GM19239 (cell line): ENCODE data around the gene GHDC.
"Not testable (repeated sequence)": the region's sequence is repeated elsewhere in the genome, so short reads cannot be mapped to it uniquely, and the experiment has no call there.

Experiments used
- DNase-seq: peaks from one replicate; pipeline ENCODE4 v3.0.0; 2011; ENCODE audit warnings: low spot score; ENCODE audit not compliant: insufficient read length
- FAIRE-seq: peaks from 2 replicates; lab custom pipeline; 2011; peaks lifted over from hg19 to GRCh38; lab: Jason Lieb, UNC

Gene GHDC

GRCh38 chr17:42193969-42194899 lies at the start of gene GHDC:
GHDC (minus strand) TSS chr17:42194494; CDS start chr17:42193581, 913 bp downstream.
- peak; percentile 90 for DNase-seq
- peak; percentile 99 for FAIRE-seq

- FAIRE-seq (no peak), DNase-seq (no peak)
Observed at GRCh38 chr17:42243493-42243982, 49.2 kb upstream of the GHDC start.

GRCh38 chr17:42241871-42242270 lies 47.6 kb upstream of the GHDC start:
- no peak for FAIRE-seq
- no peak for DNase-seq

- not testable (repeated sequence) for FAIRE-seq
Observed at GRCh38 chr17:42240863-42241262, 46.6 kb upstream of the GHDC start.

GRCh38 chr17:42240201-42240600 lies 45.9 kb upstream of the GHDC start:
- no peak for FAIRE-seq
- no peak for DNase-seq

More at GRCh38 chr17:42240863-42241262, 46.6 kb upstream of the GHDC start:
- DNase-seq, result not testable (repeated sequence)

GRCh38 chr17:42239576-42239975 lies 45.3 kb upstream of the GHDC start:
- not testable (repeated sequence) for DNase-seq, FAIRE-seq

GRCh38 chr17:42236760-42237159 lies 42.5 kb upstream of the GHDC start:
- no peak for FAIRE-seq
- DNase-seq, result no peak

- FAIRE-seq (no peak), DNase-seq (no peak)
Observed at GRCh38 chr17:42233994-42234393, 39.7 kb upstream of the GHDC start.

- FAIRE-seq (no peak), DNase-seq (no peak)
Observed at GRCh38 chr17:42233156-42233555, 38.9 kb upstream of the GHDC start.

GRCh38 chr17:42230225-42230624 lies 35.9 kb upstream of the GHDC start:
- FAIRE-seq (no peak), DNase-seq (no peak)

GRCh38 chr17:42227849-42228700 lies 33.8 kb upstream of the GHDC start:
- DNase-seq (no peak), FAIRE-seq (no peak)

- DNase-seq (no peak), FAIRE-seq (no peak)
Observed at GRCh38 chr17:42225646-42226045, 31.4 kb upstream of the GHDC start.

GRCh38 chr17:42224651-42225050 lies 30.4 kb upstream of the GHDC start:
- FAIRE-seq (no peak), DNase-seq (no peak)

- peak; percentile 47 for DNase-seq
- FAIRE-seq, result no peak
Observed at GRCh38 chr17:42221886-42222745, 27.8 kb upstream of the GHDC start.

- not testable (repeated sequence) for FAIRE-seq, DNase-seq
Observed at GRCh38 chr17:42219280-42219679, 25.0 kb upstream of the GHDC start.

GRCh38 chr17:42214156-42214555 lies 19.9 kb upstream of the GHDC start:
- FAIRE-seq, result no peak
- DNase-seq, result no peak

GRCh38 chr17:42212382-42212781 lies 18.1 kb upstream of the GHDC start:
- no peak for DNase-seq
- FAIRE-seq, result no peak

- FAIRE-seq, DNase-seq: not testable (repeated sequence)
Observed at GRCh38 chr17:42211921-42212341, 17.6 kb upstream of the GHDC start.

- DNase-seq (no peak), FAIRE-seq (no peak)
Observed at GRCh38 chr17:42210046-42210445, 15.8 kb upstream of the GHDC start.
